Measurements from ENCODE around the gene RBKS.

GRCh38 chr2:27838502-27838901, 51.7 kb downstream of the RBKS start:
- TF ChIP-seq CTCF (IDR thresholded peaks at IDR 0.05; ENCODE audit: low read depth, low read length) (no peak), EZH2phosphoT487 (IDR thresholded peaks at IDR 0.05; ENCODE audit: low read depth) (no peak)
